Spleen (tissue), 11 donors: ENCODE results near the gene IQGAP2. TPM values are rescaled to one million over a fixed set of nuclear protein-coding genes. Genes with fewer than 3 reads are reported as not detected.

Experiments used
- DNase-seq: peaks from one replicate; pipeline ENCODE4 v3.0.0-alpha.2; 2020
- H3K27ac ChIP-seq, 8 donors: fragments of 200-600 bp; sonication (generic) in 7 of 8; 1 replicate in 4 of 8; 2 replicates in 4 of 8; pipeline versions ENCODE4 v1.5.0 to v1.8.0; 2016 to 2021; ENCODE audit warnings: inconsistent platforms in 4 of 8, mild to moderate bottlenecking in 4 of 8, moderate library complexity in 1 of 8
- H3K27me3 ChIP-seq, 7 donors: fragments of 200-600 bp; sonication (generic) in 6 of 7; replicated peaks in 1 of 7; 1 replicate in 4 of 7; 2 replicates in 3 of 7; pipeline versions ENCODE4 v1.5.0 to v1.8.0; 2016 to 2021; ENCODE audit warnings: inconsistent platforms in 3 of 7, mild to moderate bottlenecking in 1 of 7
- H3K36me3 ChIP-seq, 6 donors: fragments of 200-600 bp; sonication (generic) in 5 of 6; 1 replicate in 4 of 6; 2 replicates in 2 of 6; pipeline versions ENCODE4 v1.5.0 to v1.8.0; 2016 to 2021; ENCODE audit warnings: inconsistent platforms in 2 of 6
- H3K4me1 ChIP-seq, 6 donors: fragments of 200-600 bp; sonication (generic) in 5 of 6; 1 replicate in 3 of 6; 2 replicates in 3 of 6; pipeline versions ENCODE4 v1.5.0 to v1.8.0; 2016 to 2021; ENCODE audit warnings: inconsistent platforms in 3 of 6
- H3K4me3 ChIP-seq, 8 donors: fragments of 200-600 bp; sonication (generic) in 7 of 8; 1 replicate in 4 of 8; 2 replicates in 4 of 8; pipeline versions ENCODE4 v1.5.0 to v1.8.0; 2016 to 2021; ENCODE audit warnings: inconsistent platforms in 4 of 8, mild to moderate bottlenecking in 4 of 8, moderate library complexity in 2 of 8
- H3K9me3 ChIP-seq, 8 donors: fragments of 200-600 bp; sonication (generic) in 7 of 8; 1 replicate in 4 of 8; 2 replicates in 4 of 8; pipeline versions ENCODE4 v1.5.0 to v1.8.0; 2016 to 2021; ENCODE audit warnings: inconsistent platforms in 4 of 8
- CTCF ChIP-seq, 11 experiments: fragments of 200-600 bp in 7 of 11; fragments of 450-650 bp in 4 of 11; sonication (generic) in 4 of 11; IDR thresholded peaks in 8 of 11; conservative IDR thresholded peaks in 3 of 11; 1 replicate in 7 of 11; 2 replicates in 4 of 11; pipeline versions ENCODE4 v1.4.0 to v1.8.0; 2016 to 2021; ENCODE audit warnings: antibody characterized with exemption in 11 of 11, inconsistent platforms in 4 of 11, mild to moderate bottlenecking in 1 of 11
- POLR2A ChIP-seq, 3 donors: fragments of 450-650 bp; IDR thresholded peaks; one replicate each; pipeline ENCODE4 v1.5.1; 2017; ENCODE audit warnings: antibody characterized with exemption in 3 of 3, mild to moderate bottlenecking in 1 of 3
- POLR2AphosphoS5 ChIP-seq, 3 donors: sonication (generic); formaldehyde crosslinking; IDR thresholded peaks; one replicate each; pipeline ENCODE4 v1.5.1; 2017; ENCODE audit warnings: antibody characterized with exemption in 3 of 3
- WGBS, 5 donors: extraction: QIAGEN DNeasy Blood & Tissue Kit in 3 of 5; methylation state at CpG; one replicate each; pipeline versions ENCODE4 v1.1.5 to v1.1.7; 2013 to 2018; 5-methylcytosine and 5-hydroxymethylcytosine counted together
- intact Hi-C: fragments of 100-400 bp; cut with DNase I; formaldehyde crosslinking; loops from one replicate; pipeline ENCODE4 v1.15.0; 2023; ENCODE audit warnings: low total_unique reads
- polyA plus RNA-seq, 3 donors: library from polyadenylated mRNA; stranded (reverse); fragments of 200-250 nt; gene quantifications; one replicate each; pipeline ENCODE4 v1.2.1, GENCODE V29; 2013
- total RNA-seq, 7 donors: library from RNA; depleted of rRNA in 3 of 7; stranded (reverse); fragments of >200 nt in 3 of 7; fragmentation: NEBNext Ultra II Directional in 4 of 7; extraction: Animal tissue kit (Norgen Biotek cat#: 25700) in 4 of 7; gene quantifications; one replicate each; pipeline versions ENCODE4 v1.1.0 to v1.2.1, GENCODE V29; 2016 to 2021
- donor health status: healthy with polysubstance abuse.
- donor health status: DM: no; HTN: no; CAD: no; lungs with moderate emphysema.
- donor health status: DM: no; HTN: no; CAD: no.
- donor health status: Bipolar disorder and iron deficiency.
- donor health status: healthy.
- donor health status: DM: no; HTN: no; CAD: no.
- donor health status: DM: yes; HTN: yes; CAD: no.

IQGAP2 gene
- total and polyA plus RNA-seq, 10 donors, result 9.3 to 83.6 (median 52.8) TPM

DNA sequence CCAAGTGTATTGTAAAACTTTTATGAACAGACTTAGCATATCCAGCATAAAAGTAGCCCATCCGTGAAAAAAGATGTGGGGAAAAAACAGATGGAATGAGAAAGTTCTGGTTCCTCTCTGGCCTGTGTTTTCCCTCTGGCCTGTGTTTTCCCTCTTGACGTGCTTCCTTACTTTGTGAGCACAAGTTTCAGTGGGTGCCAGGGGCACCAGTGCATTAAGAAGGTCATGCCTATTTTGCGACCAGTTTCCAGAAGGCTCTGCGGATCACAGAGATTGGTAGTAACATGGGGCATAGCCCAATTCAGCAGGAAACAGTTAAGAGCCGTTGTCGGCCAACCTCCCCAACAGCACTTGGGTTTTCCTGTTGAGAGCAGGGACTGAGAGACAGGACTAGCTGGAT, 43.7 kb downstream of the IQGAP2 start:
- Histone ChIP-seq H3K27me3 (no peaks in the 10 kb centered on the region), H3K36me3 (peaks cover 0 to 21% (median 0%) of the 10 kb centered on the region in 6 donors), H3K4me1 (peaks cover 0 to 24% (median 5%) of the 10 kb centered on the region in 6 donors), H3K9me3 (no peaks in the 10 kb centered on the region), H3K27ac (no peak overlapping the region), H3K4me3 (no peak overlapping the region)
- DNase-seq, result no peak
- no peak for TF ChIP-seq POLR2A (IDR thresholded peaks at IDR 0.05)
- TF ChIP-seq POLR2AphosphoS5 (IDR thresholded peaks at IDR 0.05), result no peak
- no peak for TF ChIP-seq CTCF (IDR thresholded peaks at IDR 0.05 in 8 of 11, conservative IDR thresholded peaks at IDR 0.05 in 3 of 11)
- intact Hi-C loops, result no loop called here
- 65 to 80% (median 72%) methylated on average over 6 of the region's 6 CpGs for WGBS, 5 donors

GRCh38 chr5:76449606-76450005, 46.5 kb downstream of the IQGAP2 start:
- H3K27me3 ChIP-seq, result no peaks in the 10 kb centered on the region
- no peak for TF ChIP-seq POLR2A (IDR thresholded peaks at IDR 0.05)
- no peak for TF ChIP-seq CTCF (IDR thresholded peaks at IDR 0.05 in 8 of 11, conservative IDR thresholded peaks at IDR 0.05 in 3 of 11)
- no peak for TF ChIP-seq POLR2AphosphoS5 (IDR thresholded peaks at IDR 0.05)
- intact Hi-C loops, result no loop called here
- DNase-seq, result no peak
- no peak overlapping the region for H3K4me3 ChIP-seq
- 57 to 70% (median 60%) methylated on average over 2 of the region's 2 CpGs for WGBS, 5 donors
- H3K27ac ChIP-seq, result no peak overlapping the region
- H3K4me1 ChIP-seq, result peaks cover 0 to 32% (median 5%) of the 10 kb centered on the region in 6 donors
- H3K9me3 ChIP-seq, result no peaks in the 10 kb centered on the region
- H3K36me3 ChIP-seq, result peaks cover 0 to 21% (median 0%) of the 10 kb centered on the region in 6 donors

DNA sequence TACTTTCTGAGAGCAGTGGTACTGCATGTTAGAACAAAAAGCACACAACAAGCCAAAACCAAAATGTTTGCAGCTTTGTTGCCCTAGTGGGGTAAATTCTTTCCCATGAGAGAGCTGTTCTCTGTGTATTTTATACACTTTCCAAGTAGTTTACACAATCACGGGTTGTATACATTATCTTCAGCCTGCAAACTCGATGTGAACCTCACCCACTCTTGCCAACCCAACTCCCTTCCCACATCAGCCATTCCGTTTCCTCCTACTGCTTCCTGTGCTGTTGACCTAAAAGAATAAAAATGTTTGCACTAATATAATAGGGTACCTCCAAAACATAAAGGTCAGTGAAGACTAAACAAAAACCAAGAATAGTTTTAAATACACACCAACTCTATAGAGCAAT, 47.0 kb downstream of the IQGAP2 start:
- Histone ChIP-seq H3K27me3 (no peaks in the 10 kb centered on the region), H3K4me1 (peaks cover 0 to 32% (median 5%) of the 10 kb centered on the region in 6 donors), H3K27ac (no peak overlapping the region), H3K9me3 (no peaks in the 10 kb centered on the region), H3K36me3 (peaks cover 0 to 21% (median 0%) of the 10 kb centered on the region in 6 donors), H3K4me3 (no peak overlapping the region)
- TF ChIP-seq CTCF (IDR thresholded peaks at IDR 0.05 in 8 of 11, conservative IDR thresholded peaks at IDR 0.05 in 3 of 11) (no peak), POLR2A (IDR thresholded peaks at IDR 0.05) (no peak), POLR2AphosphoS5 (IDR thresholded peaks at IDR 0.05) (no peak)
- DNase-seq, result no peak
- intact Hi-C loops, result no loop called here
- 6 to 17% (median 12%) methylated on average over 3 of the region's 3 CpGs for WGBS, 5 donors

GRCh38 chr5:76451031-76451701, 48.1 kb downstream of the IQGAP2 start:
- DNase-seq, result no peak
- Histone ChIP-seq H3K4me3 (no peak overlapping the region), H3K4me1 (peaks cover 0 to 34% (median 5%) of the 10 kb centered on the region in 6 donors), H3K27me3 (no peaks in the 10 kb centered on the region), H3K9me3 (no peaks in the 10 kb centered on the region), H3K36me3 (peaks cover 0 to 11% (median 0%) of the 10 kb centered on the region in 6 donors), H3K27ac (no peak overlapping the region)
- intact Hi-C loops, result no loop called here
- 38 to 67% (median 53%) methylated on average over 6 of the region's 6 CpGs for WGBS, 5 donors
- no peak for TF ChIP-seq POLR2AphosphoS5 (IDR thresholded peaks at IDR 0.05)
- TF ChIP-seq CTCF (IDR thresholded peaks at IDR 0.05 in 8 of 11, conservative IDR thresholded peaks at IDR 0.05 in 3 of 11), result no peak
- no peak for TF ChIP-seq POLR2A (IDR thresholded peaks at IDR 0.05)
